OCI-LY7 (cell line): ENCODE measurements around the gene CAPN7.

Experiments
- EZH2phosphoT487 ChIP-seq: fragments of 200-600 bp; sonication (generic); IDR thresholded peaks from 2 replicates; pipeline ENCODE4 v1.6.1; 2018; ENCODE audit warnings: low read depth, borderline replicate concordance, mild to moderate bottlenecking, mixed run types, antibody characterized with exemption, low read length, moderate library complexity, mixed read lengths
- TF ChIP-seq, protein P1 (sequence below): fragments of 200-600 bp; sonication (generic); conservative IDR thresholded peaks from 2 replicates; pipeline ENCODE4 v1.5.1; 2014; ENCODE audit warnings: mild to moderate bottlenecking, antibody characterized with exemption, low read length, moderate library complexity, mixed read lengths

DNA sequence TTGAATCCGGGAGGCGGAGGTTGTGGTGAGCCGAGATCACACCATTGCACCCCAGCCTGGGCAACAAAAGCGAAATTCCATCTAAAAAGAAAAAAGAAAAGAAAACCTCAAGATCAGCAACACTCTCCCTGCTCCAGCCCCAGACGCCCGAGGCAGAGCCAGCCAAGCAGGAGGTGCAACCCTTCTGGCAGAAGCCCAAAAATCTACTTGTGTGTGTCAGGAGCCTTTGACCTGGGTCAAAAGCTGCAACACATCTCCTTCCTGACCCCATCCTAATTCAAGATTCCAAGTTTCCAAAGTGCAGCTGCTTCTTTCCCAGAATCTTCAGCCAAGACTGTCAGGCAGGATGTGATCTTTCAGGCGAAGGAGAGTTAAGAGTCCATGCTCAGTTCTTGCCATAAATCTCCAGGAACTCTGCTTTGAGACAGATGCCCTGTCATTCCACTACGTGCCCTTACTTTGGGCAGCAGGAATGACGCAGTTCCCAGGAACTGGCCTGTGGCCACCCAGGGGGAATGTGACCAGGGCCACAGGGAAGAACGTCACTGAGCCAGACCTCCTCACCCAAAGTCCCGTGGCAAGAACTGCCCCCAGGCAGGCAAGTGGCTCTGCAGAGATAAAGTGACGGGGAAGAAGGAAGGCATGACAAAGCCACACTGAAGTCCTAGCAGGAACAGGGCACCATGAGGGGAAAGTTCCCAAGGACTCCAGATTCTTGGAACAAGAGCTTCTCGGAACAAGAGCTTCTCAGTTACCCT lies 86.9 kb downstream of the CAPN7 start:
- TF ChIP-seq, protein P1, sequence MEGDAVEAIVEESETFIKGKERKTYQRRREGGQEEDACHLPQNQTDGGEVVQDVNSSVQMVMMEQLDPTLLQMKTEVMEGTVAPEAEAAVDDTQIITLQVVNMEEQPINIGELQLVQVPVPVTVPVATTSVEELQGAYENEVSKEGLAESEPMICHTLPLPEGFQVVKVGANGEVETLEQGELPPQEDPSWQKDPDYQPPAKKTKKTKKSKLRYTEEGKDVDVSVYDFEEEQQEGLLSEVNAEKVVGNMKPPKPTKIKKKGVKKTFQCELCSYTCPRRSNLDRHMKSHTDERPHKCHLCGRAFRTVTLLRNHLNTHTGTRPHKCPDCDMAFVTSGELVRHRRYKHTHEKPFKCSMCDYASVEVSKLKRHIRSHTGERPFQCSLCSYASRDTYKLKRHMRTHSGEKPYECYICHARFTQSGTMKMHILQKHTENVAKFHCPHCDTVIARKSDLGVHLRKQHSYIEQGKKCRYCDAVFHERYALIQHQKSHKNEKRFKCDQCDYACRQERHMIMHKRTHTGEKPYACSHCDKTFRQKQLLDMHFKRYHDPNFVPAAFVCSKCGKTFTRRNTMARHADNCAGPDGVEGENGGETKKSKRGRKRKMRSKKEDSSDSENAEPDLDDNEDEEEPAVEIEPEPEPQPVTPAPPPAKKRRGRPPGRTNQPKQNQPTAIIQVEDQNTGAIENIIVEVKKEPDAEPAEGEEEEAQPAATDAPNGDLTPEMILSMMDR: no peak
- no peak for TF ChIP-seq EZH2phosphoT487
